ENCODE measurements around the gene TICAM1. TPM values are rescaled to one million over a fixed set of nuclear protein-coding genes. Genes with fewer than 3 reads are reported as not detected.

Gene TICAM1
- total RNA-seq, 1 donor: 3.3 TPM

DNA sequence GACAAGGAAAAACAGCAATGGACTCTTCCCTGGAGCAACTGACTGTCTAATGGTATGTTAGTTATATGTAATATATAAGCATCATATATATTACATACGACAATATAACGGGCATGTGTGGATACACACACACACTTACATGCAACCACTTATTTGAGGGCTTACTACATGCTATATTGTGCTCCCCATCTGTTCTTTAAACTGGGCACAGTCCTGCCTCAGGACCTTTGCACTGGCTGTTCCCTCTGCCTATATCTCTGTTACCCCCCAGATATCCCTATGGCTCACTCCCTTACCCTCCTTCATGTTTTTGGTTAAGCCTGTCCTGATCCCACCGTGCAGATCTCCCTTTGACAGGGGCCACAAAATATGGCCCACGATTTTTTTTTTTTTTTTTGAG lies 10.2 kb downstream of the TICAM1 start:
- Histone ChIP-seq H4K20me1 (ENCODE audit: insufficient read depth, low read length) (peaks cover 6% of the 10 kb centered on the region), H3K4me3 (ENCODE audit: insufficient read depth, low read length) (no peak overlapping the region), H3K27ac (ENCODE audit: low read depth, low read length) (no peak overlapping the region), H3K4me1 (ENCODE audit: insufficient read depth, low read length) (no peaks in the 10 kb centered on the region), H3K4me2 (ENCODE audit: insufficient read depth, low read length) (no peak overlapping the region), H3K9me3 (ENCODE audit: low read depth, low read length) (no peaks in the 10 kb centered on the region), H3K27me3 (ENCODE audit: insufficient read depth, low read length) (no peaks in the 10 kb centered on the region), H3K36me3 (ENCODE audit: insufficient read depth, low read length) (peaks cover 10% of the 10 kb centered on the region), H2AFZ (ENCODE audit: low read length) (no peak overlapping the region), H3K79me2 (ENCODE audit: insufficient read depth, low read length) (peaks cover 43% of the 10 kb centered on the region)
- peak; percentile 57 for DNase-seq (ENCODE audit: insufficient read length, low spot score, missing footprints)
- TF ChIP-seq, protein P1, sequence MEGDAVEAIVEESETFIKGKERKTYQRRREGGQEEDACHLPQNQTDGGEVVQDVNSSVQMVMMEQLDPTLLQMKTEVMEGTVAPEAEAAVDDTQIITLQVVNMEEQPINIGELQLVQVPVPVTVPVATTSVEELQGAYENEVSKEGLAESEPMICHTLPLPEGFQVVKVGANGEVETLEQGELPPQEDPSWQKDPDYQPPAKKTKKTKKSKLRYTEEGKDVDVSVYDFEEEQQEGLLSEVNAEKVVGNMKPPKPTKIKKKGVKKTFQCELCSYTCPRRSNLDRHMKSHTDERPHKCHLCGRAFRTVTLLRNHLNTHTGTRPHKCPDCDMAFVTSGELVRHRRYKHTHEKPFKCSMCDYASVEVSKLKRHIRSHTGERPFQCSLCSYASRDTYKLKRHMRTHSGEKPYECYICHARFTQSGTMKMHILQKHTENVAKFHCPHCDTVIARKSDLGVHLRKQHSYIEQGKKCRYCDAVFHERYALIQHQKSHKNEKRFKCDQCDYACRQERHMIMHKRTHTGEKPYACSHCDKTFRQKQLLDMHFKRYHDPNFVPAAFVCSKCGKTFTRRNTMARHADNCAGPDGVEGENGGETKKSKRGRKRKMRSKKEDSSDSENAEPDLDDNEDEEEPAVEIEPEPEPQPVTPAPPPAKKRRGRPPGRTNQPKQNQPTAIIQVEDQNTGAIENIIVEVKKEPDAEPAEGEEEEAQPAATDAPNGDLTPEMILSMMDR (IDR thresholded peaks at IDR 0.05; ENCODE audit: extremely low read depth, low read depth, low read length): no peak

DNA sequence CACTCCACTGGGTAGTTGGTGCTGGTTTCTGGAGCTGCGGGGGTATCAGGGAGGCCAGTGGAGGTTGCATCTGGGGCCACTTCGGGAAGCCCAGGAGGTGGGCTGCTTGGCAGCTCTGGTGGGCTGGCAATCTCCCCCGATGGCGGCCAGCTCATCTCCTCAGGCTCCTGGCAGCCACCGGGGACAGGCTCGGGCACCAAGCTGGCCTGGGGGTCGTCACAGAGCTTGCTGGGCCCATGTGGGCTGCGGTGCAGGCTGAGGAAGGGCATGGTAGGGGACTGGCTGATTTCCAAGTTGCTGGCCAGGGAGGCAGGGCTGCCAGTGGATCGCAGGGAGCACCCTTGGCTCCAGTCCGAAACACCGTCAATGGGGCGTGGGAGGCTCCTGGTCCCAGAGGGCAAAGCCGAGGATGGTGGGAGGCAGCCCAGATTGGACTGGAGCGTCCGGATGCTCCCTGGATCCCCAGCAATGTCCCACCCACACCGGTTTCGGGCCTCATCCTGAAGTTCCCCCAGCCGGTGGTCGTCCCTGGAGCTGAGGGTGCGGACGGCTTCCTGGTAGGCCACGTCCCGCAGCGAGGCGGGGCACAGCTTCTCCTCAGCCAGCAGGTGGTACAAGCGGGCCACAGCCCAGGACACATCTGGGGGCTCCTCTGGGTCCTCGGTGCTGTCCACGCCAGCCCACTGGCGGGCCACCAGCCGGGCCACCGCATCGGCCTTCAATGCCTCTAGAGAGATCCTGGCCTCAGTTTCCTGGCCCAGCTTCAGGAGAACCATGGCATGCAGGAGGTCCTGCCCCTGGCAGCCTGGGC lies 13.8 kb downstream of the TICAM1 start:
- H3K4me2 ChIP-seq (ENCODE audit: insufficient read depth, low read length): no peak overlapping the region
- peaks cover 10% of the 10 kb centered on the region for H3K36me3 ChIP-seq (ENCODE audit: insufficient read depth, low read length)
- peaks cover 19% of the 10 kb centered on the region for H3K79me2 ChIP-seq (ENCODE audit: insufficient read depth, low read length)
- H3K9me3 ChIP-seq (ENCODE audit: low read depth, low read length): no peaks in the 10 kb centered on the region
- TF ChIP-seq, protein P1 (IDR thresholded peaks at IDR 0.05; ENCODE audit: extremely low read depth, low read depth, low read length): no peak
- H3K4me3 ChIP-seq (ENCODE audit: insufficient read depth, low read length): no peak overlapping the region
- no peak overlapping the region for H3K27ac ChIP-seq (ENCODE audit: low read depth, low read length)
- peaks cover 4% of the 10 kb centered on the region for H4K20me1 ChIP-seq (ENCODE audit: insufficient read depth, low read length)
- DNase-seq (ENCODE audit: insufficient read length, low spot score, missing footprints): peak; percentile 68
- H3K4me1 ChIP-seq (ENCODE audit: insufficient read depth, low read length): peaks cover 11% of the 10 kb centered on the region
- no peaks in the 10 kb centered on the region for H3K27me3 ChIP-seq (ENCODE audit: insufficient read depth, low read length)
- H2AFZ ChIP-seq (ENCODE audit: low read length): no peak overlapping the region

DNA sequence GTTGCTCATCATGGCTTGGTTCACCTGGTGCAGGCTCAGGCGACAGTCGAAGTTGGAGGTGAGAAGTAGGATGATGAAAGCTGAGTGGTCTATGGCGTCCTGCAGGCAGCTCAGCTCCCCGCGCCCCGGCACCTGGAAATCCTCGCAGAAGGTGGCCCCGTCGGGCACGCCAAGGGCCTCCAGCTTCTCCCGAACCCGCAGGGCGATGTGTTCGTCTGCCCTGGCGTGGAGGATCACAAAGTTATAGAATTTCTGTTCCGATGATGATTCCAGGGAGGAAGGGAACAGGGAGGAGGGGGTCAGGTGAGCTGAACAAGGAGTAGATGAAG lies 14.6 kb downstream of the TICAM1 start:
- TF ChIP-seq, protein P1 (IDR thresholded peaks at IDR 0.05; ENCODE audit: extremely low read depth, low read depth, low read length): no peak

DNA sequence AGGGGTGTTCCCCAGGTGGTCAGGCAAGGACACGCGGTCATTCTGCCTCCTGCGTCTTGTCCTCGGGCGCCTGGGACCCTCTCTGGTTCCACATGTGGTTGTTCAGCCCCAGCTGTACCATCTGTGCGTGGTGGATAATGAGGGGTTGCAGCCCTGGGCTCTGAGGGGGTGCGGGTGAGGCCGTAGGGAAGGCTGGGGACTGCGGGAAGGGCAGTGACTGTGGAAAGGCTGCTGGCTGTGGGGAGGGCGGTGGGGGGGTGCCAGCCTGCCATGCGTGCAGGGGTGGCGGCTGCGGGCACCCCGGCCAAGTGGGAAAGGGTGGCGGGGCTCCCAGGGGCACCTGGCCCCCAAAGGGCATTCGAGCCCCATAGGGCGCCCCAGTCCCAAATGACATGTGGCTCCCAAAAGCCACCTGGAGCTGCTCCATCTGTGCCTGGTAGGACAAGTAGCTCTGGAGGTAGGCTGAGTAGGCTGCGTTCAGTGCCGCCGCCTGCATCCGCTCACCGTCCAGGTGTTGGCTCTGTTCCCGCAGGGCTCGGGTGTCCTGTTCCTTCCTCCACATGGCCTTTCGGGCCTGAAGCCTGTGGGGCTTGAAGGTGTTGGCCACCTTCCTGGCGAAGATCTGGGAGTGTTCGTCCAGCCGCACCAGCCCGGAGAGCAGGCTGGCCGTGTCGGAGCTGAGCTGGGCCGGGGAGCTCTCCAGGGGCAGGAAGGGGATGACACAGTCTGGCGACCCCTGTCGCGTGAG lies 15.1 kb downstream of the TICAM1 start:
- Histone ChIP-seq H2AFZ (ENCODE audit: low read length) (no peak overlapping the region), H3K27me3 (ENCODE audit: insufficient read depth, low read length) (no peaks in the 10 kb centered on the region), H3K27ac (ENCODE audit: low read depth, low read length) (peak overlapping the region; percentile 22), H3K4me2 (ENCODE audit: insufficient read depth, low read length) (no peak overlapping the region), H3K9me3 (ENCODE audit: low read depth, low read length) (no peaks in the 10 kb centered on the region), H3K79me2 (ENCODE audit: insufficient read depth, low read length) (peaks cover 14% of the 10 kb centered on the region), H4K20me1 (ENCODE audit: insufficient read depth, low read length) (no peaks in the 10 kb centered on the region), H3K36me3 (ENCODE audit: insufficient read depth, low read length) (peaks cover 10% of the 10 kb centered on the region), H3K4me3 (ENCODE audit: insufficient read depth, low read length) (no peak overlapping the region), H3K4me1 (ENCODE audit: insufficient read depth, low read length) (peaks cover 11% of the 10 kb centered on the region)
- TF ChIP-seq, protein P1 (IDR thresholded peaks at IDR 0.05; ENCODE audit: extremely low read depth, low read depth, low read length): no peak
- DNase-seq (ENCODE audit: insufficient read length, low spot score, missing footprints): peak; percentile 54

More for the DNA sequence above, 14.6 kb downstream of the TICAM1 start:
- Histone ChIP-seq H4K20me1 (ENCODE audit: insufficient read depth, low read length) (no peaks in the 10 kb centered on the region), H3K27me3 (ENCODE audit: insufficient read depth, low read length) (no peaks in the 10 kb centered on the region), H2AFZ (ENCODE audit: low read length) (no peak overlapping the region), H3K4me3 (ENCODE audit: insufficient read depth, low read length) (no peak overlapping the region), H3K79me2 (ENCODE audit: insufficient read depth, low read length) (peaks cover 15% of the 10 kb centered on the region), H3K4me2 (ENCODE audit: insufficient read depth, low read length) (no peak overlapping the region), H3K27ac (ENCODE audit: low read depth, low read length) (no peak overlapping the region), H3K4me1 (ENCODE audit: insufficient read depth, low read length) (peaks cover 11% of the 10 kb centered on the region), H3K36me3 (ENCODE audit: insufficient read depth, low read length) (peaks cover 10% of the 10 kb centered on the region), H3K9me3 (ENCODE audit: low read depth, low read length) (no peaks in the 10 kb centered on the region)
- DNase-seq (ENCODE audit: insufficient read length, low spot score, missing footprints): peak; percentile 76

All from osteoblast (primary cell).